ENCODE measurements around the gene SH3PXD2A.

- no peak for TF ChIP-seq CTCF (IDR thresholded peaks at IDR 0.05; ENCODE audit: borderline replicate concordance, extremely low read depth, low read length, poor library complexity, severe bottlenecking)
- TF ChIP-seq EZH2 (IDR thresholded peaks at IDR 0.05; ENCODE audit: borderline replicate concordance, low read depth, low read length, severe bottlenecking) = no peak
These were observed 76.8 kb downstream of the SH3PXD2A start for GRCh38 chr10:103778358-103779139.

Data from DND-41 (cell line).